ACHN (cell line): ENCODE measurements around the gene SLC16A14.

Experiments used
- DNase-seq: peaks from one replicate; pipeline ENCODE4 v3.0.0-alpha.2; 2015
- in situ Hi-C: cut with HindIII; loops from 2 replicates; pipeline ENCODE4 v1.10.0; 2017; ENCODE audit warnings: low sequenced_read_pairs, low pct_ligation_motif_present, low pct_unique_long_range_greater_than_20kb

The SLC16A14 gene

DNA sequence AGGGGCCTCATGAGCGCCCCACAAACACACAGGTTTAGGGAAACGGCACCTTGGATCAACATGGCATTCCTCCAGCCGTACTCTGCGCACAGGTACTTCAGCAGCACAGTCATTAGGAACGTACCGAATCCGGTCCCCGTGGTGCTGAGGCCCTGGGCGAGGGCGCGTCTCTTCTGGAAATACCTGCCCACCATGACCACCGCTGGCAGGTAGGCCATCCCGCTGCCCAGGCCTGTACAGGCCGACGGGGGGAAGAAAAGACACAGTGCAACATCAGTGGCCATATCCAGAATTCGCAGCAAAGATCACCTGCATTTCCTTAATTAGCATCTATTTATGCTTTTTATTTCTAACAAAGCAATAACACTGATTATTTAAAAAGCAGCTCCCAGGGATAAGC, 22.2 kb downstream of the SLC16A14 start:
- in situ Hi-C loops, result no loop called here
- DNase-seq, result no peak

DNA sequence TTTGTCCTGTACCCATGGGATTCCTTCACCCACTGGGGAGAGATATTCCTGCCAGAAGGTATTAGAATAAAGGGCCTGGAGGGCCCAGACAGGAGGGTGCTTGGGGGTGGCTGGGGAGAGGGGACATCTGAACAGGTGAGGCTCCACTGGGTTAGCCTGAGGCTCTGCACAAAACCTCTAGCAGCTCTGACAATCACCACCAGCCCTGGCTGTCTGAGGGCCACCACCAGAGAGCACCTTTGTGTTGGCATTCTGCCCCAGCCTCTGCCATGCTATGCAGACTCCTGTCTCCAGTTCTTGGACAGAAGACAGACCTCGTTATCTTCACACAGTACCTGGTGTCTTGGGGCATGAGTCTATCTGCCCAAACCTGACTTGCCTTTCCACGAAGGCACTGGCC, 25.3 kb downstream of the SLC16A14 start:
- in situ Hi-C loops, result no loop called here

DNA sequence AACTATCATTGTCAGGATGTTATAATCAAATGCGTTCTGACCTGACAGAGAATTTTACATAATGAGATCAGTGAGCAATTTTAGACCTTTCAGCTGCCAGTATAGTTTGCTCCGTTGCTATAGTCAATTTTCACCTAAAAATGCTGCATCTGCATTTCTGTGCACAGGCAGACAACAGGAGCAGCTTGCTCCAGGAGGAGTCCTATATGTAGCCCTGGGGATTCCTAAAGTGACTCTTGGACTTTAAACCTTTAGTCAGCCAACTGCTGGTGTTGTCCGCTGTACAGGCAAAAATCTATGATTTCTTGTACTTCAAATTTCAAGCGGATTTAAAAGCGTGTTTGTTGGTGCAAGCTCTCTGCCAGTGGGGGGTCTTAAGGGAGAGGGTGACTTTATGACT, 25.7 kb downstream of the SLC16A14 start:
- DNase-seq, result no peak
- in situ Hi-C loops, result no loop called here

More for the DNA sequence above, 25.3 kb downstream of the SLC16A14 start:
- DNase-seq, result no peak

DNA sequence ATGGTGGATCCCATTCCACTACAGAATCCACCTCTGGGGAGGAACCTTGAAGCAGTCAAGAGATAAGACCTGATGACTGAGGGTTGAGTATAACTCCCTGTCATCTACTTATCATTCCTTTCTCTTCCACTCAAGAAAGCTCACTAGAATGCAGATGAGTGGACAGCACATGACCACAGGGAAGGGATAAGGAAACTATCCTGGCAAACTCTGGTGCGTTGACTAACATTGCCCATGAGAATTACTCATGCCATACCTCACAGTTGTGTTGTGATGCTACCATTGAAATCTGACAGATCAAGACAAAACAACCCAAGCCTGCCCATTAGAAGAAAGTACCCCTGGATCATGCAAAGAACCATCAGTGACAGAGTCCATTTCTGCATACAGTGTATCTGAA, 26.5 kb downstream of the SLC16A14 start:
- no peak for DNase-seq
- in situ Hi-C loops, result no loop called here

DNA sequence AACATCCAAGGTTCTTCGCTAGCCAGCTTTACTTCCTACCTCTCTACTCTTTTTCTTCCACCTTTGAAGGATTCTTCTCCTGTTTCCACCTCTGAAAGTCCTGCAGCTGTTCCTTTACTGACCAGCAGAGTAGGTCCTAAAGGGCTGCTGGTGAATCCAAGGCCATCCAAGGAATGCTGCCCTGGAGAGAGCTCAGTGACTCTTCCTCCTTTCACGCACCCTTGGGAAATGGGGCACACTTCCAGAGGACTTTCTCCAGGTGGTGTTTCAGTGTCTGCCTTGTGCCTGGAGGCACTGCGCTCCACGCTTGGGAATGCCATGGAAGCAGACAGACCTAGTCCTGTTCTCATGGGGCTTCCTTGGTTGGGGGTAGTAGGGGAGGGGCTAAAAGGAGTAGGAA, 45.4 kb downstream of the SLC16A14 start:
- DNase-seq, result no peak
- in situ Hi-C loops, result no loop called here

DNA sequence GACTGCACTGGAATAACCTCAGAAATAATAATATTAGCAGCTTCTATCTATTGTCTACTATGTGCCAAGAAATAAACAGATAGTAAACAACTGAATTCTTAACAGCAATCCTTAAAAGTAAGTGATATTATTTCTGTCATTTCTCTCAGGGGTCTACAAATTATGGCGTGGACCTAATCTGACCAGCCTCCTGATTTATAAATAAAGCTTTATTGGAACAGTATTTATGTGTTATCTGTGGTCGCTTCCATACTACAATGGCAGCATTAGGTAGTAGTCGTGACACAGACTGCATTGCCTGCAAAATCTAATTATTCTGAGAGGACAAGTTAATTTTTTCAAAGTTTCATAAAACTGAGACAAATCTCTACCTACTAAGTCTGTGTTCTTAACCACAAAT, 49.0 kb downstream of the SLC16A14 start:
- in situ Hi-C loops, result no loop called here

DNA sequence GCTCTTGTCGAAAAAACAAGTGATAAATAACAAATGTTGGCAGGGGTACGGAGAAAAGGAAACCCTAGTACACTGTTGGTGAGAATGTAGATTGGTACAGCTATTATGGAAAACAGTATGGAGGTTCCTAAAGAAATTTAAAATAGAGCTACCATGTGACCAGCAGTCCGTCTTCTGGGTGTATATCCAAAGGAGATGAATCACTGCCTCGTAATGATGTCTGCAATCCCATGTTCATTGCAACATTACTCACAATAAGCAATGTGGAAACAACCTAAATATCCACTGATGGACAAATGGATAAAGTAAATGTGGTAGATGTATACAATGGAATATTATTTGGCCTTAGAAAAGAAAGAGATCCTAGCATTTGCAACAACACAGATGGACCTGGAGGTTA, 50.6 kb downstream of the SLC16A14 start:
- in situ Hi-C loops, result no loop called here
- DNase-seq, result no peak

More for the DNA sequence above, 49.0 kb downstream of the SLC16A14 start:
- DNase-seq, result no peak

DNA sequence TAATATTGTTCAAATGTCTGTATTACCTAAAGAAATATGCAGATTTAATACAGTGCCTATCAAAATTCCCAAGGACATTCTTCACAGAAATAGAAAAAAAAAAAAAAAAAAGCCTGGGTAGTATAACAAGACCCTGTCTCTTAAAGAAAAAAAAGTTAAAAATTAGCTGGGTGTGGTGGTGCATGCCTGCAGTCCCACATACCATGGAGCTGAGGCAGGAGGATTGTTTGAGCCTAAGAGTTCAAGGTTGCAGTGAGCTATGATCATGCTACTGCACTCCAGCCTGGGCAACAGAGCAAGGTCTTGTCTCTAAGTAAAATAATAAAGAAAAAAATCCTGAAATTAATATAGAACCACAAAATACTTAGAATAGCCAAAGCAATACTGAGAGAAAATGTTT, 51.9 kb downstream of the SLC16A14 start:
- DNase-seq, result no peak
- in situ Hi-C loops, result no loop called here

DNA sequence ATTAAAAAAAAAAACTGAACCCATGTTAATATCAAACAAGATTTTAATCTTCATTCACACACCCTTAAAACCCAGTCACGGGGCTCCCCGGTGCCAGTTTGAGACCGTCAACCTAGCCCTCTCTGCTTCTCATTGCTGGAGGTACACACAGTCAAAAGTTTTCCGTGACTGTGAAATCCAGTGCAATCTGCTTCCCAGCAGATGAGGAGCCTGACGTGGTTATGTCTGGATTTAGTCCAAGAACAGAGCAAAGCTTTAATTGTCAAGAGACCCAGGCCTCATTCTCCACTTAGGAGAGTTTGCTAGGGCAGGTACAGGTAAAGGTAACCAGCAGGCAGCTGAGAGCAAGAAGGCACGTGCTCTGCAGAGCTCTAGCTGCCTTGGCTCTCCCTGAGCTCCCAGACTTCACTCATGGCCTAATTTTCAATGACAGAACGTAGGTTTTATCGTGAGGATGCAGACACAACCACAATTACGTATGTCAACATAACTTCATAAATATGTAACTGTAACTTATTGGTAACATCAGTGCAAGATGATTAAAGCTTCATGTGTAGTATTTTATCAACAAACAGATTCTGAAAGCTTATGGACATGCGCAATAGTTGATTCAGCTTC, 56.3 kb downstream of the SLC16A14 start:
- in situ Hi-C loops, result no loop called here
- DNase-seq, result no peak

DNA sequence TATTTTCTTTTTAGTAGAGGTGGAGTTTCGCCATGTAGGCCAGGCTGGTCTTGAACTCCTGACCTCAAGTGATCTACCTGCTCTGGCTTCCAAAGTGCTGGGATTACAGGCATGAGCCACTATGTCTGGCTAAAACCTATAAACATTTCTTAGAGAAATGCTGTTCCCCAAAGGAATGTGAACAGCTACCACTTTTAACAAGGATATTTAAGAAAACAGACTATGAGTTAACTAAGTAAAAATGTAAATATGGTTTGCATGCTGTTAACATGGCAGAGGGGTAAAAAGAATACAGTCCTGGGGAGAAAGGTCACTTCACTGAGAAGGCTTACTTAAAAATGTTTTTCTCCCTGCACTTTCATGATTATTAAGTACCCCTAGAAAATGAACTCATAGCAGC, 57.1 kb downstream of the SLC16A14 start:
- in situ Hi-C loops, result no loop called here
- DNase-seq, result no peak

DNA sequence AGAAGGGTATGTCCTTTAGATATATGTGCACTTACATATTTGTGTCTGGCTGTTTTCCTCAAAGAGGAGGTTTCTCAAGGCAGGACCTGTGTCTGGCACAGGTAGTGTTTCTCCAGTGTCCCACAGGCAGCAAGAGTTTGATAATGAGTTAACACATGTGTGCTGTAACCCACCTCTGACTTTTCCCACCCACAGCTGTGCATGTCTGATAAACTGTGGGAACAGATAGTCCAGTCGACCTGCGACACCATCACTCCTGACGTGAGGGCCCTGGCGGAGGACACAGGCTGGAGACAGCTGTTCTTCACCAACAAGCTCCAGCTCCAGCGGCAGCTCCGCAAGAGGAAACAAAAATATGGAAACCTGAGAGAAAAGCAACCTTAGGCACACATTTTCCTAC, 58.2 kb downstream of the SLC16A14 start:
- in situ Hi-C loops, result no loop called here
- no peak for DNase-seq

DNA sequence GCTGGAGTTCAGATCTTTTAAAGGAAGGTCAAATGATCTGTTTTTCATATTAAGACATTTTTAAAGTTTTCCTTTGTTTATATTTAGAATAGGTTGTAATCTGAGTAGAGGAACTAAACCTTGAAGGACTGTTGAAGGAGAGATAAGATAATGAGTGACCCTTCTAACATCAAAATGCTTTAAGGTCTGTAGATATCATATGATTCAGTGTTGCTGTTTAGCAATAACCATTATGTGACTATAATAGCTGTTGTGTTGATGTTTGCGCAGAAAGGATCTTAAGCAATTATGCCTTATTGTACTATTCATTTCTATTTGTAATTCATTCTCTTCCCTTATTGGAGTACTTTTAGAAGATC, 60.0 kb downstream of the SLC16A14 start:
- in situ Hi-C loops, result no loop called here
- no peak for DNase-seq

DNA sequence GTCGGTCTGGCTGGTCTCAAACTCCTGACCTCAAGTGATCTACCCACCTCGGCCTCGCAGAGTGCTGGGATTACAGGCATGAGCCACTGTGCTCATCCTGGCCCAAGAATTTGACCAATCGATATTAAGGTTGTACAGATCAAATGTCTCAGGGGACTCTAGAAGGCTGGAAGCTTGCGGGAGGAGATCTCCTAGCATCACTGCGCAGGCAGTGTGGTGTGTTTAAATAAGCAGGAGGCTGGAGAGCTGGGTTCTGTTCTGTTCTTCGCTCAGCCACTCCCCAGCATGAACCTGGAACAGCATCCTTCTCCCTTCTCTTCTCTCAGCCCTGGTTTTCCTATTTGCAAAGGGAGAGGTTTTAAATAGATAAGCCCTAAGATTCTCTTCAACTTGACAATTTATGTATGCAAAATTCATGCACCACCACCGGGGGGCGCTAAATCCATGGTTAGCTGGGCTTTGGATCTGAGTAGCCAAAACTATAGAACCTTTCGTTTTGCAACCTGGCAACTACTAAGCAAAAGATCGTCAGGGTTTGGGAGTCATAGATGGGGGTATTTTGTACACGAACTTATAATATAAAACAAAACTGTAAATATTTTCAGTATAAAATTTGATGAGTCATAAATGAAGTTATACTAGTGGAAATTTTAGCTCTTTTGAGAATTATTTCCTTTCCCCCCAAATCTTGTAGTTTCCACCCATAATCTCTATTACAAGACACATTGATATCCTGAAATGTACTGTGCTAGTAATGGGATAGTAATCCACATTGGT, 60.6 kb downstream of the SLC16A14 start:
- DNase-seq, result peak; percentile 75
- in situ Hi-C loops, result no loop called here

DNA sequence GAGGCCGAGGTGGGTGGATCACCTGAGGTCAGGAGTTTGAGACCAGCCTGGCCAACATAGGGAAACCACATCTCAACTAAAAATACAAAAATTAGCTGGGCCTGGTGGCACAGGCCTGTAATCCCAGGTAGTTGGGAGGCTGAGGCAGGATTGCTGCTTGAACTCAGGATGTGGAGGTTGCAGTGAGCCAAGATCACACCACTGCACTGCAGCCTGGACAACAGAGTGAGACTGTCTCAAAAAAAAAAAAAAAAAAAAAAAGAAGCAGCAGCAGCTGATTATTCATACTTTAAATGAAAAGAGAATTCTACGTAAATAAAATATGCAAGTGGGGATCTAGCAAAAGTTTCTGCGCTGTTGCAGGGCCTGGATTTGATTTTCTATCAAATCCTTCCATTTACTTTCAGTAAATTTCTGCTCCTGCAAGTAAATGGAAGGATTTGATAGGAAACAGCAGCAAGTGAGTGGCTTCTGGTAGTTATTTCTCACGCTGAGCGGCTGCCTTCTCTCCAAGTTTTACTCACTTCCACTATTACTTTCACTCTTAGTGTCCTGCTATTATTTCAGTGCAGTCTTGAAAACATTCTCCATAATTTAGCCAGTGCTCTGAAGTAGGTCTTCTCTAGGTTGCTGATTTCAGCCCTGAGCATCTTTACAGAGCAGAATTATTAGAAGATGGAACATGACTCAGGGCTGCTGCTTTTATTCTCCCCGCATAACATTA, 68.4 kb downstream of the SLC16A14 start:
- no peak for DNase-seq
- in situ Hi-C loops, result no loop called here

DNA sequence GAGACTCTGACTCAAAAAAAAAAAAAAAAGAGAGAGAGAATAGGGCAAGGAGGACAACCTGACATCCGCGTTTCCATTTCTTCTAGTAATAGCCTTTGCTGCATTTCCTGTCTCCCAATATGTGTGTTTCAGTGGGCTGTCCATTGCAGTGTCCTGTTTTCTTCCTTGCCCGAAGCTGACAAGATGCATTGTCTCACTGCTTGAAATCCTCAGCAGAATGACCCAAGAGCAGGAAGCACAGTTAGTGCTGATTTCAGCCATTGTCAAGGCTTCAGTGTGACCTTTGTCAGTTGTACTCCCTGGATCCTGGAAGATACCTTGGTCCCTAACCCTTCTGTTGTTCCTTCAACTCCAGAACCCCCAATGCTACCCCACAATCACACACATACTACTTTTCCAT, 71.2 kb downstream of the SLC16A14 start:
- in situ Hi-C loops, result no loop called here
- no peak for DNase-seq

DNA sequence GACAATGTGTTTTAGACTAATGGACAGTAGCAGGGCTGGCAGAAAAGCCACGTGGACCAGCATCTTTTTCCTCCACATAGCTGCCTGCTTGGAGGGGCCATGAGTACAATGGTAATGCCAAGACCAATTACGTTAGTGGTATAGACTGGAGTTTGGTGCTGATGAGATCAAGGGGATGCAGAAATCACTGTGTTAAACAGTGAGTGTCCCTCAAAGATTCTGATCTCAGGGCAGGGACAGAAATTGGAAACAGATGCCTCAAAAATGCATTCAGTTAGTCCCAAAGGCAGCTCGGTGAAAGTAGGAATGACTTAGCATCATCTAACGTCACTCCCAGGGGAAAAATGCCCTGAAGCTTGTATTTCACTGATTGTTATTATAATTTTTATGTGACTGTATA, 72.4 kb downstream of the SLC16A14 start:
- no peak for DNase-seq
- in situ Hi-C loops, result no loop called here

DNA sequence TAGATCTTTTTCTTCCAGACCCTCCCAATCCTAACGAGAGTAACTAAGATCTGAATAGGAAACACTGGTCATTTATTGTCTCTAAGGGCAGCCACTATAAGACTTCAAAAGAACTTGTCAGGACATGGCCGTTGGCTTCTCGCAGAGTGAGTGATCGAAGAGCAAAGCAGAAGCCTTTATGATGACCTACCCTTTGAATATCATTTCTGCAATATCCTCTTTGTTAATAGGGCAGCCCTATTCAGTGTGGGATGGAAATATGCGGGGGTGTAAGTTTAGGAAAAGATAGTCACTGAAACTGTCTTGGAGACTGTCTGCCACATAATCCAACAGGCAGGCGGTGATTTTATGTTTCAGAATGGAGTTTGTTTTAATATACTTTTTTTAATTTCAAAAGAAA, 75.5 kb downstream of the SLC16A14 start:
- no peak for DNase-seq
- in situ Hi-C loops, result no loop called here
